Hematopoietic multipotent progenitor cell treated with erythropoietin and hydrocortisone succinate and interleukin-3 and kit ligand, for 6 days (in vitro differentiated cells): Measurements from ENCODE around the gene ANG.
"Not testable (repeated sequence)": the region's sequence is repeated elsewhere in the genome, so short reads cannot be mapped to it uniquely, and the experiment has no call there.

Experiments used
- DNase-seq: peaks from one replicate; pipeline ENCODE4 v3.0.0-alpha.2; 2015

ANG gene

GRCh38 chr14:20700965-20701364, 12.4 kb downstream of the ANG start:
- not testable (repeated sequence) for DNase-seq

- DNase-seq, result peak; percentile 22
Observed at GRCh38 chr14:20706657-20707355, 18.2 kb downstream of the ANG start.

GRCh38 chr14:20707622-20708021, 19.1 kb downstream of the ANG start:
- DNase-seq, result no peak

GRCh38 chr14:20711261-20711660, 22.7 kb downstream of the ANG start:
- no peak for DNase-seq

- DNase-seq, result peak; percentile 98
Observed at GRCh38 chr14:20711685-20712084, 23.1 kb downstream of the ANG start.

GRCh38 chr14:20712904-20713303, 24.3 kb downstream of the ANG start:
- DNase-seq, result peak; percentile 18

GRCh38 chr14:20714593-20715250, 26.2 kb downstream of the ANG start:
- DNase-seq, result peak; percentile 39

GRCh38 chr14:20719777-20720176, 31.2 kb downstream of the ANG start:
- no peak for DNase-seq

- DNase-seq, result no peak
Observed at GRCh38 chr14:20720741-20721140, 32.2 kb downstream of the ANG start.

GRCh38 chr14:20722016-20722415, 33.5 kb downstream of the ANG start:
- no peak for DNase-seq

GRCh38 chr14:20723488-20723887, 34.9 kb downstream of the ANG start:
- peak; percentile 23 for DNase-seq

GRCh38 chr14:20726121-20726520, 37.6 kb downstream of the ANG start:
- DNase-seq, result not testable (repeated sequence)

GRCh38 chr14:20726531-20726930, 38.0 kb downstream of the ANG start:
- DNase-seq, result no peak

GRCh38 chr14:20730891-20731290, 42.3 kb downstream of the ANG start:
- no peak for DNase-seq

GRCh38 chr14:20732477-20732876, 43.9 kb downstream of the ANG start:
- DNase-seq, result no peak

GRCh38 chr14:20732979-20733635, 44.5 kb downstream of the ANG start:
- DNase-seq, result no peak

GRCh38 chr14:20733684-20734429, 45.3 kb downstream of the ANG start:
- no peak for DNase-seq

- no peak for DNase-seq
Observed at GRCh38 chr14:20734430-20734806, 45.9 kb downstream of the ANG start.

- DNase-seq, result not testable (repeated sequence)
Observed at GRCh38 chr14:20738292-20738691, 49.7 kb downstream of the ANG start.

- no peak for DNase-seq
Observed at GRCh38 chr14:20742132-20742531, 53.6 kb downstream of the ANG start.

- DNase-seq, result no peak
Observed at GRCh38 chr14:20743556-20743955, 55.0 kb downstream of the ANG start.
